HEK293 (cell line): ENCODE results near the gene TAS2R3.

Experiments
- ZNF555 ChIP-seq: fragments of 450-650 bp; formaldehyde crosslinking; conservative IDR thresholded peaks from 2 replicates; pipeline ENCODE4 v1.5.1; 2017; ENCODE audit warnings: missing biosample characterization, mild to moderate bottlenecking, missing genetic modification characterization, inconsistent platforms
- TF ChIP-seq, protein P1 (sequence below): fragments of 450-650 bp; formaldehyde crosslinking; IDR thresholded peaks from 2 replicates; pipeline ENCODE4 v1.5.1; 2016; ENCODE audit warnings: missing biosample characterization, missing genetic modification characterization

DNA sequence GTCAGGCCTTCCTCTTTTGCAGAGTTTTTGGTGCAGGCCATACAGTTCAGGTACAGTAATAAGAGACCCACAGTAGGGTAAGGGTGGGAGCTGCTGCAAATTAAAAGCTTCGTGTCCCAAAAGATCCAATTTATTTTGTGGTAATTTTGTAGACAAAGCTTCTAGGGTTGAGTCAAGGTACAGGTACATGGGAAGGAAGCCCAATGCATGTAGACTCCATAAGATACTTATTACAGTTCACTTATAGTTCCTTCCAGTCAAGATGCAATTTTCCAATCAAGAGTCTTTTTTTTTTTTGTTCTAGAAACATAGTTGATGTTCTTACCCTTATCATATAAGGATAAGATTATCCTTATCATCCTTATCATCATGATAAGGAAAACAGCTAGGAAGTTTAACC is 12.5 kb downstream of the TAS2R3 start, which contains the start of gene TAS2R4:
- TF ChIP-seq, protein P1, sequence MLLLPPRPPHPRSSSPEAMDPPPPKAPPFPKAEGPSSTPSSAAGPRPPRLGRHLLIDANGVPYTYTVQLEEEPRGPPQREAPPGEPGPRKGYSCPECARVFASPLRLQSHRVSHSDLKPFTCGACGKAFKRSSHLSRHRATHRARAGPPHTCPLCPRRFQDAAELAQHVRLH (tag by site-specific recombination) = no peak
- TF ChIP-seq ZNF555 (tag by site-specific recombination) = no peak
